HepG2 (cell line): ENCODE measurements around the gene FKBP1B. TPM values are rescaled to one million over a fixed set of nuclear protein-coding genes. Genes with fewer than 3 reads are reported as not detected.

Source experiments
- ARHGAP35 ChIP-seq: sonication (generic); formaldehyde crosslinking; IDR thresholded peaks from 2 replicates; pipeline ENCODE4 v1.9.0; 2022; ENCODE audit warnings: mild to moderate bottlenecking, inconsistent platforms, moderate library complexity, missing genetic modification reagents, borderline replicate concordance
- CBFB ChIP-seq: sonication (generic); formaldehyde crosslinking; IDR thresholded peaks from 2 replicates; pipeline ENCODE4 v1.4.0; 2020; ENCODE audit warnings: missing genetic modification reagents
- DBP ChIP-seq: sonication (generic); formaldehyde crosslinking; IDR thresholded peaks from 2 replicates; pipeline ENCODE4 v1.4.0; 2020; ENCODE audit warnings: missing genetic modification reagents; ENCODE audit errors: not compliant biosample characterization
- ETV5 ChIP-seq: IDR thresholded peaks from 2 replicates; pipeline ENCODE4 v1.6.1; 2018; ENCODE audit warnings: missing biosample characterization, missing genetic modification reagents, inconsistent platforms, borderline replicate concordance
- FOXA3 ChIP-seq: IDR thresholded peaks from 2 replicates; pipeline ENCODE4 v1.6.1; 2016; ENCODE audit warnings: missing genetic modification reagents, missing compliant biosample characterization
- GTF2F1 ChIP-seq: fragments of 150-350 bp; IDR thresholded peaks from 2 replicates; pipeline ENCODE4 v1.6.1; 2014; ENCODE audit warnings: low read length
- PLSCR1 ChIP-seq: sonication (generic); formaldehyde crosslinking; IDR thresholded peaks from 2 replicates; pipeline ENCODE4 v1.5.0; 2020; ENCODE audit warnings: missing genetic modification reagents, mild to moderate bottlenecking, borderline replicate concordance
- RFX1 ChIP-seq: fragments of 450-650 bp; IDR thresholded peaks from 2 replicates; pipeline ENCODE4 v1.6.1; 2017
- RFXAP ChIP-seq: sonication (generic); formaldehyde crosslinking; IDR thresholded peaks from 2 replicates; pipeline ENCODE4 v1.4.0; 2020; ENCODE audit warnings: missing genetic modification reagents, borderline replicate concordance
- SAP130 ChIP-seq: IDR thresholded peaks from 2 replicates; pipeline ENCODE4 v1.6.1; 2016; ENCODE audit warnings: low read depth
- SOX5 ChIP-seq: IDR thresholded peaks from 2 replicates; pipeline ENCODE4 v1.6.1; 2016; ENCODE audit warnings: borderline replicate concordance
- SRSF9 ChIP-seq: fragments of 200-400 bp; formaldehyde crosslinking; IDR thresholded peaks from 2 replicates; pipeline ENCODE4 v1.6.1; 2018; ENCODE audit warnings: borderline replicate concordance, mild to moderate bottlenecking, low read depth, low read length; ENCODE audit not compliant: insufficient read depth, poor library complexity, severe bottlenecking
- ZNF589 ChIP-seq: sonication (generic); formaldehyde crosslinking; conservative IDR thresholded peaks from 2 replicates; pipeline ENCODE4 v1.8.0; 2022; ENCODE audit warnings: mild to moderate bottlenecking, moderate library complexity, missing genetic modification reagents
- ZNF687 ChIP-seq: sonication (generic); formaldehyde crosslinking; IDR thresholded peaks from 2 replicates; pipeline ENCODE4 v1.5.1; 2020; ENCODE audit warnings: mild to moderate bottlenecking, missing genetic modification reagents, moderate library complexity
- ZNF775 ChIP-seq: sonication (generic); formaldehyde crosslinking; IDR thresholded peaks from 2 replicates; pipeline ENCODE4 v1.4.0; 2020; ENCODE audit warnings: missing genetic modification reagents, mild to moderate bottlenecking, moderate library complexity, borderline replicate concordance
- ZNF792 ChIP-seq: IDR thresholded peaks from 2 replicates; pipeline ENCODE4 v1.6.1; 2016
- polyA plus RNA-seq, 8 experiments: library from polyadenylated mRNA; depleted of rRNA in 3 of 8; stranded (reverse) in 7 of 8; unstranded in 1 of 8; fragments of >200 nt; fragmentation: Illumina TruSeq in 4 of 8; extraction: Trizol in 4 of 8; gene quantifications; 2 replicates each; pipeline versions ENCODE4 v1.2.1 to v1.2.3, GENCODE V29; 2011 to 2016; ENCODE audit warnings: low read depth in 4 of 8, missing spikeins in 1 of 8, mixed read lengths in 1 of 8; ENCODE audit not compliant: insufficient read depth in 1 of 8
- total RNA-seq, 5 experiments: library from RNA; depleted of rRNA; stranded (reverse); fragments of >200 nt; fragmentation: Illumina TruSeq; extraction: Trizol; gene quantifications; 2 replicates each; pipeline ENCODE4 v1.2.3, GENCODE V29; 2016; ENCODE audit warnings: low read depth in 1 of 5
- TF ChIP-seq, protein P1 (sequence below): IDR thresholded peaks from 2 replicates; pipeline ENCODE4 v1.6.1; 2016; ENCODE audit warnings: missing compliant biosample characterization, missing genetic modification reagents, borderline replicate concordance
- TF ChIP-seq, protein P2 (sequence below): sonication (generic); formaldehyde crosslinking; IDR thresholded peaks from 2 replicates; pipeline ENCODE4 v1.8.0; 2022; ENCODE audit warnings: missing genetic modification reagents, mild to moderate bottlenecking, borderline replicate concordance
- TF ChIP-seq, protein P3 (sequence below): sonication (generic); formaldehyde crosslinking; IDR thresholded peaks from 2 replicates; pipeline ENCODE4 v1.4.0; 2020; ENCODE audit warnings: mild to moderate bottlenecking, missing genetic modification reagents

The FKBP1B gene
- total and polyA plus RNA-seq, 2 of the 13 experiments (the other 11 are each of a cell fraction or from before 2014, with no cell fraction given), result 35.2 to 96.3 TPM

DNA sequence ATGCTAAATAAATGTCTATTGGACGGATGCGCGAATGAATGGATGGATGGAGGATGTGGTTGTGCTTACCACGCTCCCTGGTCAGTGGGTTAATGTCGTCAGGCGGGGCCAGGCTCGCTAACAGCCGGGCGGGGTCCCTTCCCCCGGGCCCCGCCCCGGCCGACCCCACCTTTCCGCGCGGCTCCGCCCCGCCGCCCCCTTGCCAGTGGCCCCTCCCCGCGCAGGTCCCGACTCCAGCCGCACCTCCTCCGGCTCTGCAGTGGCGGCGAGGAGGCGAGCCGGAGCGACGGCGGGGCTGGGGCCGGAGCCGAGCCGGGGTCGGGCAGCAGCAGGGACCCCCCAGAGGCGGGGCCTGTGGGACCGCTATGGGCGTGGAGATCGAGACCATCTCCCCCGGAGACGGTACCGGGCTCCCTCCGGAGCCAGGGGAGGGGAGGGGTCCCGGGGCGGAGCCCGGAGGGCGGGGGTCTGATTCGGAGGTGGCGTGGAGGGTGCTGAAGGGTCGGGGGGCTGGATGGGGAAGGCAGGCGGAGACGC is at the start of gene FKBP1B (continued):
- TF ChIP-seq ETV5 (CRISPR knock-in tag) (peak; percentile 30; the same call in 1 of the 2 replicates), ZNF792 (CRISPR knock-in tag) (no peak), FOXA3 (CRISPR knock-in tag) (no peak), ARHGAP35 (CRISPR knock-in tag) (peak; percentile 57; the same call in 1 of the 2 replicates), SOX5 (CRISPR knock-in tag) (peak; percentile 34; the same call in 1 of the 2 replicates), ZNF687 (CRISPR knock-in tag) (peak; percentile 55), ZNF775 (CRISPR knock-in tag) (no peak), SAP130 (peak; percentile 73), CBFB (CRISPR knock-in tag) (no peak), DBP (no peak), GTF2F1 (no peak), RFXAP (CRISPR knock-in tag) (no peak), SRSF9 (no peak), ZNF589 (CRISPR knock-in tag) (no peak), PLSCR1 (no peak), RFX1 (no peak)
- TF ChIP-seq, protein P1, sequence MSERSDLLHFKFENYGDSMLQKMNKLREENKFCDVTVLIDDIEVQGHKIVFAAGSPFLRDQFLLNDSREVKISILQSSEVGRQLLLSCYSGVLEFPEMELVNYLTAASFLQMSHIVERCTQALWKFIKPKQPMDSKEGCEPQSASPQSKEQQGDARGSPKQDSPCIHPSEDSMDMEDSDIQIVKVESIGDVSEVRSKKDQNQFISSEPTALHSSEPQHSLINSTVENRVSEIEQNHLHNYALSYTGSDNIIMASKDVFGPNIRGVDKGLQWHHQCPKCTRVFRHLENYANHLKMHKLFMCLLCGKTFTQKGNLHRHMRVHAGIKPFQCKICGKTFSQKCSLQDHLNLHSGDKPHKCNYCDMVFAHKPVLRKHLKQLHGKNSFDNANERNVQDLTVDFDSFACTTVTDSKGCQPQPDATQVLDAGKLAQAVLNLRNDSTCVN, result 0 out of 2 replicates have a peak, but pooled peaks have one; percentile 9
- TF ChIP-seq, protein P2, sequence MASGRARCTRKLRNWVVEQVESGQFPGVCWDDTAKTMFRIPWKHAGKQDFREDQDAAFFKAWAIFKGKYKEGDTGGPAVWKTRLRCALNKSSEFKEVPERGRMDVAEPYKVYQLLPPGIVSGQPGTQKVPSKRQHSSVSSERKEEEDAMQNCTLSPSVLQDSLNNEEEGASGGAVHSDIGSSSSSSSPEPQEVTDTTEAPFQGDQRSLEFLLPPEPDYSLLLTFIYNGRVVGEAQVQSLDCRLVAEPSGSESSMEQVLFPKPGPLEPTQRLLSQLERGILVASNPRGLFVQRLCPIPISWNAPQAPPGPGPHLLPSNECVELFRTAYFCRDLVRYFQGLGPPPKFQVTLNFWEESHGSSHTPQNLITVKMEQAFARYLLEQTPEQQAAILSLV (CRISPR knock-in tag), result 0 out of 2 replicates have a peak, but pooled peaks have one; percentile 33
- TF ChIP-seq, protein P3, sequence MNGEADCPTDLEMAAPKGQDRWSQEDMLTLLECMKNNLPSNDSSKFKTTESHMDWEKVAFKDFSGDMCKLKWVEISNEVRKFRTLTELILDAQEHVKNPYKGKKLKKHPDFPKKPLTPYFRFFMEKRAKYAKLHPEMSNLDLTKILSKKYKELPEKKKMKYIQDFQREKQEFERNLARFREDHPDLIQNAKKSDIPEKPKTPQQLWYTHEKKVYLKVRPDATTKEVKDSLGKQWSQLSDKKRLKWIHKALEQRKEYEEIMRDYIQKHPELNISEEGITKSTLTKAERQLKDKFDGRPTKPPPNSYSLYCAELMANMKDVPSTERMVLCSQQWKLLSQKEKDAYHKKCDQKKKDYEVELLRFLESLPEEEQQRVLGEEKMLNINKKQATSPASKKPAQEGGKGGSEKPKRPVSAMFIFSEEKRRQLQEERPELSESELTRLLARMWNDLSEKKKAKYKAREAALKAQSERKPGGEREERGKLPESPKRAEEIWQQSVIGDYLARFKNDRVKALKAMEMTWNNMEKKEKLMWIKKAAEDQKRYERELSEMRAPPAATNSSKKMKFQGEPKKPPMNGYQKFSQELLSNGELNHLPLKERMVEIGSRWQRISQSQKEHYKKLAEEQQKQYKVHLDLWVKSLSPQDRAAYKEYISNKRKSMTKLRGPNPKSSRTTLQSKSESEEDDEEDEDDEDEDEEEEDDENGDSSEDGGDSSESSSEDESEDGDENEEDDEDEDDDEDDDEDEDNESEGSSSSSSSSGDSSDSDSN (CRISPR knock-in tag), result no peak
